Neural crest cell (in vitro differentiated cells): ENCODE measurements around the gene ROCK2. TPM values are rescaled to one million over a fixed set of nuclear protein-coding genes. Genes with fewer than 3 reads are reported as not detected.

Experiments used
- DNase-seq: peaks from one replicate; pipeline ENCODE4 v3.0.0; 2021; ENCODE audit warnings: low read depth, mixed read lengths, low spot score
- H3K27ac Mint-ChIP-seq: one replicate; pipeline ENCODE4 v1.8.0; 2021; ENCODE audit warnings: mild to moderate bottlenecking, mixed read lengths; ENCODE audit not compliant: unreplicated experiment
- H3K27me3 Mint-ChIP-seq: 2 replicates; pipeline ENCODE4 v1.8.0; 2021; ENCODE audit warnings: low read depth, mild to moderate bottlenecking, mixed read lengths
- H3K36me3 Mint-ChIP-seq: 2 replicates; pipeline ENCODE4 v1.8.0; 2021; ENCODE audit warnings: low read depth, mild to moderate bottlenecking, mixed read lengths
- H3K4me1 Mint-ChIP-seq: 2 replicates; pipeline ENCODE4 v1.8.0; 2021; ENCODE audit warnings: mixed read lengths
- H3K4me3 Mint-ChIP-seq: one replicate; pipeline ENCODE4 v1.8.0; 2021; ENCODE audit warnings: mild to moderate bottlenecking, mixed read lengths
- H3K9me3 Mint-ChIP-seq: 2 replicates; pipeline ENCODE4 v1.8.0; 2021; ENCODE audit warnings: mixed read lengths
- CTCF ChIP-seq: fragments of 200-600 bp; sonication (generic); conservative IDR thresholded peaks from 2 replicates; pipeline ENCODE4 v1.5.0; 2021; ENCODE audit warnings: antibody characterized with exemption, mild to moderate bottlenecking
- long read RNA-seq: library from polyadenylated mRNA; unstranded; transcript quantifications from one replicate; pipeline ENCODE4 v2.0.0, GENCODE V29; 2020
- total RNA-seq: library from RNA; stranded (reverse); gene quantifications from 2 replicates; pipeline ENCODE4 v1.2.1, GENCODE V29; 2021

The ROCK2 gene
- total RNA-seq, result 47.2 and 53.7 TPM in 2 replicates
- long read RNA-seq, partial matches to known transcripts, result 4 of 9 reads
- long read RNA-seq, other reads (novel, unspliced or antisense), result 5 of 9 reads

GRCh38 chr2:11344342-11344955 lies at the start of gene ROCK2:
ROCK2 (minus strand) TSS chr2:11344636; CDS start chr2:11344136, 500 bp downstream.
- H3K36me3 Mint-ChIP-seq, result no peaks in the 10 kb centered on the region
- peak; percentile 84 for DNase-seq
- peak within 1 kb of the TSS; percentile 94 for H3K27ac Mint-ChIP-seq
- TF ChIP-seq CTCF, result no peak
- no peaks in the 10 kb centered on the region for H3K27me3 Mint-ChIP-seq
- peaks cover 73% of the 10 kb centered on the region for H3K4me1 Mint-ChIP-seq
- no peaks in the 10 kb centered on the region for H3K9me3 Mint-ChIP-seq
- H3K4me3 Mint-ChIP-seq, result peak within 1 kb of the TSS; percentile 98

GRCh38 chr2:11393711-11394236 lies 49.3 kb upstream of the ROCK2 start:
- no peaks in the 10 kb centered on the region for H3K36me3 Mint-ChIP-seq
- H3K4me3 Mint-ChIP-seq, result no peak overlapping the region
- no peak for DNase-seq
- H3K9me3 Mint-ChIP-seq, result no peaks in the 10 kb centered on the region
- H3K4me1 Mint-ChIP-seq, result peaks cover 46% of the 10 kb centered on the region
- H3K27me3 Mint-ChIP-seq, result no peaks in the 10 kb centered on the region
- TF ChIP-seq CTCF, result no peak
- no peak overlapping the region for H3K27ac Mint-ChIP-seq

- Mint-ChIP-seq H3K27me3 (no peaks in the 10 kb centered on the region), H3K4me1 (peaks cover 40% of the 10 kb centered on the region), H3K27ac (peak overlapping the region; percentile 72), H3K4me3 (no peak overlapping the region), H3K9me3 (no peaks in the 10 kb centered on the region), H3K36me3 (no peaks in the 10 kb centered on the region)
- TF ChIP-seq CTCF, result no peak
- DNase-seq, result no peak
These were observed 47.5 kb upstream of the ROCK2 start for GRCh38 chr2:11391942-11392266.

GRCh38 chr2:11390399-11390658 lies 45.9 kb upstream of the ROCK2 start:
- no peak for DNase-seq
- Mint-ChIP-seq H3K27ac (no peak overlapping the region), H3K4me1 (peaks cover 30% of the 10 kb centered on the region)

GRCh38 chr2:11389551-11390398 lies 45.3 kb upstream of the ROCK2 start:
- no peak overlapping the region for H3K4me3 Mint-ChIP-seq
- H3K4me1 Mint-ChIP-seq, result peaks cover 24% of the 10 kb centered on the region
- H3K36me3 Mint-ChIP-seq, result no peaks in the 10 kb centered on the region
- DNase-seq, result no peak
- no peak for TF ChIP-seq CTCF
- H3K27me3 Mint-ChIP-seq, result no peaks in the 10 kb centered on the region
- no peak overlapping the region for H3K27ac Mint-ChIP-seq
- H3K9me3 Mint-ChIP-seq, result no peaks in the 10 kb centered on the region

More at GRCh38 chr2:11390399-11390658, 45.9 kb upstream of the ROCK2 start:
- Mint-ChIP-seq H3K4me3 (no peak overlapping the region), H3K36me3 (no peaks in the 10 kb centered on the region), H3K9me3 (no peaks in the 10 kb centered on the region), H3K27me3 (no peaks in the 10 kb centered on the region)
- no peak for TF ChIP-seq CTCF
